Right ventricle myocardium inferior (tissue), 1 donor: ENCODE results near the gene CEACAM16. TPM values are rescaled to one million over a fixed set of nuclear protein-coding genes. Genes with fewer than 3 reads are reported as not detected.

Source experiments
- ATAC-seq: fragments of 200-7000 bp; cut with Tn5 transposase; one replicate; pipeline ENCODE4 v1.9.1; 2020; ENCODE audit warnings: mild to moderate bottlenecking, moderate library complexity
- DNase-seq: peaks from one replicate; pipeline ENCODE4 v3.0.0; 2021; ENCODE audit errors: missing footprints
- intact Hi-C: fragments of 100-400 bp; cut with DNase I; formaldehyde crosslinking; loops from one replicate; pipeline ENCODE4 v1.11.0; 2022
- microRNA-seq: library from miRNA; unstranded; fragments of <30 nt; microRNA quantifications from one replicate; pipeline ENCODE4 v1.2.0, GENCODE V29; 2020
- total RNA-seq: library from RNA; stranded (reverse); fragmentation: NEBNext Ultra II Directional; extraction: Animal tissue kit (Norgen Biotek cat#: 25700); gene quantifications from one replicate; pipeline ENCODE4 v1.2.1, GENCODE V29; 2021
- donor health status: DM: no; HTN: yes; CAD: no; lungs with severe emphysema.

The CEACAM16 gene
- total RNA-seq, 1 donor from 2014 or later, result not detected

DNA sequence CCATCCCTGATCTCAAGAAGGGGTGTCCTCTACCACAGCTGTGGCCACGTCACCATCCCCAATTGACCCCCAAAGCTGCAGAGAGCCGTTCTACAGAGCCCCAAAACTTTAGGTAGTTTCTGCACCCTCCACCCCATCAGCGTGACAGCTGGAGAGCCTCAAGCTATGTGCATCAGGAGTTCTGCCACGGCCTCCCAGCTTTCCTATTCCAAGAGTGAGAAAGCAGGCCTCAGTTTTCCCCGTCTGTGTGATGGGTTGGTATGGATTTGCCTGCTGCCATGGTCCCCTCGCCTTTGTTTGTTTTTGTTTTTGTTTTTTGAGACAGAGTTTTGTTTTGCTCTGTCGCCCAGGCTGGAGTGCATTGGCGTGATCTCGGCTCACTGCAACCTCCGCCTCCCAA is 51.0 kb downstream of the CEACAM16 start:
- DNase-seq, result no peak
- no peak for ATAC-seq
- intact Hi-C loops, result no loop called here

DNA sequence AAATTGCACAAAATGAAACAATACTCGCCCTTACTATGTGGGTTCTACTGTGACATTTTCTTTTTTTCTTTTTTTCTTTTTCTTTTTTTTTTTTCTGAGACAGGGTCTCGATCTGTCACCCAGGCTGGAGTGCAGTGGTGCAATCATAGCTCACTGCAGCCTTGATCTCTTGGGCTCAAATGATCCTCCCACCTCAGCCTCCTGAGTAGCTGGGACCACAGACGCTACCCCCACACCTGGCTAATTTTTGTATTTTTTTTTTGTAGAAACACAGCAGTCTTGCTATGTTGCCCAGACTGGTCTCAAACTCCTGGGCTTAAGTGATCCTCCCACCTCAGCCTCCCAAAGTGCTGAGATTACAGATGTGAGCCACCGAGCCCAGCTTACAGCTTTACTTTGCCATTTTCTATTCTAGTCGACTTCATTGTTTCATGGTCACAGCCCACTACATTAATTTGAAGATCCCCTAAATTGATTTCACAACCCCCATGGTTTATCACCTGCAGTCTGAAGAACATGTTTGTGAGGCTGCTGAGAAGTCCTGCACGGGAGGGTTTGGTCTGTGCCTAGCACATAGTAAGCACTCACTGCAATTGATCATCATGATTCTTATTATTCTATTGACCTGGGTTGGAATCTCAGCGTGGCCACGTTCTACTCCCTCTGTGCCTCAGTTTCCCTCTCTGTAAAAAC is 53.3 kb downstream of the CEACAM16 start:
- intact Hi-C loops, result no loop called here
- no peak for DNase-seq
- no peak for ATAC-seq

DNA sequence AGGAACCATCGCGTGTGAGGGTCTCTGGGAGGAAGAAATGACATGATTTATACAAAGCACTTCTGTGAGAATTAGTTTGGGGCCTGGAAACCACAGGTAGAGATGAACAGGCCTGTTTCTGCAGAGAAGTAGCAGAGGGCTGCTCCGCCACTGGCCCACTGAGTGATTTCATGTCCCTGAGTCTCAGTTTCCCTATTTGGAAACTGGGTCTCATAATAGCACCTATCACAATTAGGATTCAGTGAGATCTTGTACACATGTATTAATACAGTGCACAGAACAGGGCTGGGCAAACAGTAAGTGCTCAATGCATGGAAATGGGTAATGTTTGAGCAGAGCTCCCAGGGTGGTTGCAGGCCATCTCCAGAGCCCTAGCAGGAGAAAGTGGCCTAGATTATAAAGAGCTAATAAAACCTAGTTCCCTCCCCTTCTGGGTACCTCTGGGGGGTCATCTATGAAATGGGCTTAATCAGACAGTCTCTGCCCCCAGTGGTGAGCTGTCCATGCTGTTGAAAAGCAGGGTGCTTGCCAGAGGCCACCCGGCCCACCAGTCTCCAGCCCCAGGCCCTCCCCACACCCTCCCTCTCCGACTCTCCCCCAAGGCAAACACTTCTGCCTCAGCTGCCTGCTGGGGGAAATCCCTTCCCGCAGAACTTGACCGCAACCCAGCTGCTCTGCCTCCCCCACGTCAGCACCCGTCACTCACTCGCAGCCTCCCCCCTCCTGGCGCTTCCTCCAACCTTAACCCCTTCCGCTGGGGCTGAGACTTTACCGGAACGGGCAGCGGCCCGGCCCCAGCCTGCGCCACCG is 54.1 kb downstream of the CEACAM16 start:
- intact Hi-C loops, result no loop called here
- peak; percentile 55 for ATAC-seq
- peak; percentile 96 for DNase-seq

DNA sequence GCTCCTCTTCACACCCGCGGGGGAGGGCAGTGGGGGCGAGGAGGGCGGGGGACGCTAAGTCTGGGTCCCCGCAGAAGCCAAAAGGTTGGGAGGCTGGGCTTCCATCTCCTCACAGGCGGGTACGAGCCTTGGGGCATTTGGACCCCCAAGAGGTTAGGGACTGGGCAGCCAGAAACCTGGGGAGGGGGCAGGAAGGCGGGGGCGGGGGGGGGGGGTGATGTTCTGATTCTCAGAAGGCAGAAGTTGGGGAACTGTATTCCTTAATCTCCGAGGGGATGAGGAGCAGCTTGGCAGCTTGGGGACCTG is 54.6 kb downstream of the CEACAM16 start:
- no peak for ATAC-seq
- DNase-seq, result no peak

DNA sequence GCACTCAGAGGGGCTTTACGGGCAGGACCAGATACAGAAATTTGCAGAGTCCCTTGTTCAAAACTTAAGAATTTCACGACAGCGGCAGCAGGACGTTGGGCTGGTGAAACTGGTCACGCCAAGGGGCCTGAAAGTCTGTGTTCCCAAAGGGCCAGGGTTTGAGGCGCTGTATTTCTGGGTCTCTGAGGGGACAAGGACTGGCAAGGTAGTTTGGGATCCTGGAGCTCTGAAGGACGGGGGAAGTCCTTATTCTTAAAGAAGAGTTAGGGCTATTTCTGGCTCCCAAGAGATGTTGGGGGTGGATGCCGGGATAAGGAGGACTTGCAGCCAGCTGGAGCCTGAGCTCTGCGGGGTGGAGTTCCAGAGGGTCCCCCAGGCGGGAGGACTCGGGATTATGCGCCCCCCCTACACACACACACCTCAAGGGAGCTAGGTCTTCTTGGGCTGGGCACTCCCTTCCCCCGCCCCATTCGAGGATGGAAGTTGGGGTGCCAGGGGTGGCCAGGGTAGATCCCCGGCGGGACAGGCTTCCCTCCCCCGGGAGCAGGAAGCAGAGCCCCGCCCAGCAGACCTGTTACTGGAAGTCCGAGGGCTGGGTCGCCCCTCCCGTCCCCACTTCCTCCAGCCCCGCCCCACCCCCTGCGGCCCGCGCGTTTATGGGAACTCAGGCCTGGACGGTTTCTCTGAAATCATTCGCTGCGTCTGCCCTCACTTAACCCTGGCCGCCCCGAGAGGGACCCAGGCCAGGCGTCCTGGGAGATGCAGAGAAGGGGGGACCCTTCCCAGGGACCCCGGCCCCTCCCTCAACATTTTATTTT is 55.2 kb downstream of the CEACAM16 start:
- peak; percentile 69 for ATAC-seq
- intact Hi-C loops, result no loop called here
- DNase-seq, result peak; percentile 98

More for the DNA sequence above, 54.6 kb downstream of the CEACAM16 start:
- intact Hi-C loops, result no loop called here

DNA sequence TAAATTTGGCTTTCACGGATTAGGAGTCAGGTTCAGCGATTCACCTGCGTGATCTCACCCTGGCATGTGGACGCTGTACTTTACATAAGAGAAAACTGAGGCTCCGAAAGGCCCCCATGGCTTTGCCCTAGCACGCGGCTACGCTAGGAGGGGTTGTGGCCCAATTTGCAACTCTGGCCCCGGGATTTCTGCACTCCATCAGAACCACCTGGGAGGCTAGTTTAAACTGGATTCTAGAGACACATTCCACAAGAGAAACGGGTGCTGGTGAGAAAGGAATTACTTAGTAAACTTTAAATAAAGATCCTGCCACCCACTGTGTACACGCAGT is 55.8 kb downstream of the CEACAM16 start:
- DNase-seq, result no peak
- intact Hi-C loops, result no loop called here
- no peak for ATAC-seq

DNA sequence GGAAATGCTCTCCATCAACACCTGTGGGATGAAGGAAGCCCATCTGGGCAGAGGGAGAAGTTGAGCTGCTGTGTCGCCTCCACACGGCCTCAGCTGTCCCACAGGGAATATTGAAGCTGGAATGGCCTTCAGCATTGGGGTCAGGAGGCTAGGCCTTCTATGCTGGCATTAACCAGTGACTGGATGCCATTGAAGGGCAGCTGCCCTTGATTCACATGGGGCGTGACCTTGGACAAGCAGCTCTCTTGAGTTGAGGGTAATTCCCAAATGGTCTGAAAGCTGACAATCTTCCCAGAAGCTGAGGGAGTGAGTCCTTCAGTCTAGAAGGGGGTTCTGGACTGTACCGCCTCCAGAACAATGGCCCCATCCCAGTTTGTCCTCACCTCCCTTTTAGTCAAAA is 56.3 kb downstream of the CEACAM16 start:
- intact Hi-C loops, result no loop called here
- peak; percentile 58 for DNase-seq

DNA sequence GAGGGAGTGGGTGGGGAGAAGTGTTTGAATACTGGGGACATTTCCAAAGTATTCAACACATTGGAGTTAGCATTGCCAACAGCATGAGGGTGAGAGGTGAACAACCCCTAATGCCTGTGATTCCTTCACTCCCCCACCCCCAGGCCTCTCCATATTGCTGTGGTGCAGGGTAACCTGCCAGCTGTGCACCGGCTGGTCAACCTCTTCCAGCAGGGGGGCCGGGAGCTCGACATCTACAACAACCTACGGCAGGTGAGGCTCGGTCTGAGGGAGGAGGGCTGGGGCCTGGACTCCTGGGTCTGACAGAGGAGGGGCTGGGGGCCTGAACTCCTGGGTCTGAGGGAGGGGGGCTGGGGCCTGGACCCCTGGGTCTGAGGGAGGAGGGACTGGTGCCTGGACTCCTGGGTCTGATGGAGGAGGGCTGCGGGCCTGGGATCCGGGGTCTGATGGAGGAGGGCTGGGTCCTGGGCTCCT is 57.2 kb downstream of the CEACAM16 start:
- intact Hi-C loops, result no loop called here
- no peak for ATAC-seq
- no peak for DNase-seq

More for the DNA sequence above, 56.3 kb downstream of the CEACAM16 start:
- no peak for ATAC-seq

DNA sequence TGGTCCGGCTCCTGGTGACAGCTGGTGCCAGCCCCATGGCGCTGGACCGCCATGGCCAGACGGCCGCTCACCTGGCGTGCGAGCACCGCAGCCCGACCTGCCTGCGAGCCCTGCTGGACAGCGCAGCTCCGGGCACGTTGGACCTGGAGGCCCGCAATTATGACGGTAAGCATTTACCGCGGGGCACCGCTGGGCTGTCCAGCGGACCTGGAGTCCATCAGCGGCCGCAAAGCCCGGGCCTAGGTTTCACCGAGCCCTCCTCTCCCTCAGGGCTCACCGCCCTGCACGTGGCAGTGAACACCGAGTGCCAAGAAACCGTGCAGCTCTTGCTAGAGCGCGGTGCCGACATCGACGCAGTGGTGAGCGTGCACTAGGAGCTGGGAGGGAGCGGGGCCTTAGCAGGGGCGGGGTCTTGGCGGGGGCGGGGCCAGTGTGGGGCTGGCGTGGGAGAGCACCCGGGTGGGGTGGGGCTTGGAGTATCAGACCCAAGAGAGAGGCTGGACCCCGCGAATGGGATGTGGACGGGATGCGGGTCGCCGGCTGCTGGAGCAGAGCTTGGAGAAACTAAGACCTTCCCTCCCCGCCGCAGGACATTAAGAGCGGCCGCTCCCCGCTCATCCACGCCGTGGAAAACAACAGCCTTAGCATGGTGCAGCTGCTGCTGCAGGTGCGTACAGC is 58.2 kb downstream of the CEACAM16 start:
- intact Hi-C loops, result no loop called here
- DNase-seq, result peak; percentile 88
- ATAC-seq, result peak; percentile 62

DNA sequence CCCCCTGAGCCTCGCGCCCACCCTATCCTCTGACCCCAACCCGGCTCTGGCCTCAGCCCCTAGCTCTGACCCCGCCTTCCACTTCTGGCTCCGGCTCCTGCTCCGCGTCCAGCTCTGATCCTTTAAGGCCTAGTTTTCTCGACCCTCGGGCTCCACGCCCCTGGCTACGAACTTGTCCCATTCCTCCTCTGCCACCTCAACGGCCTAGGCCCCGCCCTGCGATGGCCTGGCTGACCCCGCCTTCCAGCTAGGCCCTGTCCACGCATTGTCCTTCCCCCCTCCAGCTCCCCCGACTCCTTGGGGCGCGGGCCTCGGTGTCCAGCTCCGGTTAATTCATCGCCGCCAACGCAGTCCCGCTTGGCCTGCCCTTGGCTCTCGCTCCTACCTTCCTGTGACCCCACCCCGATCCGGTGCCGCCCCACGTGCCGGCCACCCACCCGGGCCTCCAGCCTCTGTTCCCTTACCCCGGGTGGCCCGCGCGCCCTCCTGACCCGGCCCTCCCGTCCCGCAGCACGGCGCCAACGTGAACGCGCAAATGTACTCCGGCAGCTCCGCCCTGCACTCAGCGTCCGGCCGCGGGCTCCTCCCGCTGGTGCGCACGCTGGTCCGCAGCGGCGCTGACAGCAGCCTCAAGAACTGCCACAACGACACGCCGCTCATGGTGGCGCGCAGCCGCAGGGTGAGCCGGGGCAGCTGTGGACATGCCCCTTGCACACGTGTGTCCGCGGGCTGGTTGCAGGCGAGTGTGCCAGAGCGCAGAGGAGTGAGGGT is 59.0 kb downstream of the CEACAM16 start:
- ATAC-seq (peak; percentile 73), DNase-seq (peak; percentile 90)
- intact Hi-C loops, result no loop called here

DNA sequence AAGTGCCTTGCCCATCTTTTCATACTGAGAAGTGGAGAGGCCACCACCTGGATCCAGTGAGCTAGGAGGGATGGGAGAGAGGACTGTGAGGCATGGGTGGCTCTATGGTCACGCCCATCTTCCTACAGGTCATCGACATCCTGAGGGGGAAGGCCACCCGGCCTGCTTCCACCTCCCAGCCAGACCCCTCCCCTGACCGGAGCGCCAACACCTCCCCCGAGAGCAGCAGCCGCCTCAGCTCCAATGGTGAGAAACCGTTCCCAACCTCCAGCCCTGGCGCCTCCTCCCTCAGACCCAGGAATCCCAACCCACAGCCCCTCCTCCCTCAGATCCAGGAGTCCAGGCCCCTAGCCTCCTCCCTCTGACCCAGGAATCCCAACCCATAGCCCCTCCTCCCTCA is 59.6 kb downstream of the CEACAM16 start:
- intact Hi-C loops, result no loop called here

DNA sequence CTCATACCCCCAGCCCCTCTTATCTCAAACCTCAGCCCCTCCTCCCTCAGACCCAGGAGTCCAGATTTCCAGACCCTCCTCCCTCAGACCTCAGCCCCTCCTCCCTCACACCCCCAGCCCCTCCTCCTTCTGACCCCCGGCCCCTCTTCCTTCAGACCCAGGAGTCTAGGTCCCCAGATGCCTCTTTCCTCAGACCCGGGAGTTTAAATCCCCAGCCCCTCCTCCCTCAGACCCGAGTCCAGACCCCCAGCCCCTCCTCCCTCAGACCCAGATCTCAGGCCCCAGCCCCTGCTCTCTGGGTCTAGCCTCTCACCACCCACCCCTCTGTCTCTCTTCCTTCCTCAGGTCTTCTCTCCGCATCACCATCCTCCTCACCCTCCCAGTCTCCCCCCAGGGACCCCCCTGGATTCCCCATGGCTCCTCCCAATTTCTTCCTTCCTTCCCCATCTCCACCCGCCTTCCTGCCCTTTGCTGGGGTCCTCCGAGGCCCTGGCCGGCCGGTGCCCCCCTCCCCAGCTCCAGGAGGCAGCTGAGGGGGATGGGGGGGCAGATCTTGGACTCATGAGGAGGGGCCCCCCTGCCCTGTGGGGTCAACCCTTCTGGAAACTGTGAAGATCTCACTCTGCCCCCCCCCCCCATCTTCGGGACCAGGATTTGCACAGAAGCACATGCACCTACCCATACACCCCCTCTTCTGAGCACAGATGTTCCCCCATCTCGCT is 60.3 kb downstream of the CEACAM16 start:
- DNase-seq (no peak), ATAC-seq (no peak)
- intact Hi-C loops, result no loop called here

More for the DNA sequence above, 59.6 kb downstream of the CEACAM16 start:
- no peak for DNase-seq
- ATAC-seq, result no peak

Small RNAs within 50 kb of the gene (microRNA-seq; reads per million reads assigned to microRNA genes)
- gene MIR4531 (not detected), gene MIR8085 (not detected)

Other genes with a start within 250 kb of the CEACAM16 start
- 4.5 TPM for gene ZNF180, start 198.6 kb upstream of the CEACAM16 start, total RNA-seq
- not detected for gene CEACAM20, start 169.5 kb upstream of the CEACAM16 start, total RNA-seq
- gene IGSF23, start 85.6 kb upstream of the CEACAM16 start, total RNA-seq, result not detected
- gene PVR, start 55.2 kb upstream of the CEACAM16 start, total RNA-seq, result 38.0 TPM
- 2.8 TPM for gene CEACAM19, start 27.7 kb upstream of the CEACAM16 start, total RNA-seq
- 18.3 TPM for gene BCL3, start 49.6 kb downstream of the CEACAM16 start, total RNA-seq
- not detected for gene CBLC, start 78.7 kb downstream of the CEACAM16 start, total RNA-seq
- 91.9 TPM for gene BCAM, start 110.0 kb downstream of the CEACAM16 start, total RNA-seq
- 41.8 TPM for gene NECTIN2, start 147.1 kb downstream of the CEACAM16 start, total RNA-seq
- gene TOMM40, start 192.1 kb downstream of the CEACAM16 start, total RNA-seq, result 45.3 TPM
- 9.9 TPM for gene APOE, start 206.6 kb downstream of the CEACAM16 start, total RNA-seq
- gene APOC1, start 215.5 kb downstream of the CEACAM16 start, total RNA-seq, result 1.4 TPM
- not detected for gene APOC4, start 243.1 kb downstream of the CEACAM16 start, total RNA-seq
- not detected for gene APOC2, start 246.9 kb downstream of the CEACAM16 start, total RNA-seq